Measurements from ENCODE around the gene C11orf16.

The C11orf16 gene

GRCh38 chr11:8934742-8935488 is 2.2 kb upstream of the C11orf16 start:
- H3K4me3 ChIP-seq (replicated peaks; ENCODE audit: low read depth, low read length): no peak overlapping the region
- TF ChIP-seq CTCF (IDR thresholded peaks at IDR 0.05; ENCODE audit: low read depth, low read length, missing control alignments): no peak
- no peak for DNase-seq (ENCODE audit: extremely low read depth, low read depth)

GRCh38 chr11:8933931-8934330 is 1.2 kb upstream of the C11orf16 start:
- no peak for DNase-seq (ENCODE audit: extremely low read depth, low read depth)
- no peak for TF ChIP-seq CTCF (IDR thresholded peaks at IDR 0.05; ENCODE audit: low read depth, low read length, missing control alignments)
- H3K4me3 ChIP-seq (replicated peaks; ENCODE audit: low read depth, low read length): no peak overlapping the region

- no peak overlapping the region for H3K4me3 ChIP-seq (replicated peaks; ENCODE audit: low read depth, low read length)
- DNase-seq (ENCODE audit: extremely low read depth, low read depth): no peak
- TF ChIP-seq CTCF (IDR thresholded peaks at IDR 0.05; ENCODE audit: low read depth, low read length, missing control alignments): no peak
These were observed 2.1 kb downstream of the C11orf16 start for GRCh38 chr11:8930456-8931175.

GRCh38 chr11:8928981-8929615 is 3.6 kb downstream of the C11orf16 start:
- no peak overlapping the region for H3K4me3 ChIP-seq (replicated peaks; ENCODE audit: low read depth, low read length)
- DNase-seq (ENCODE audit: extremely low read depth, low read depth): no peak
- no peak for TF ChIP-seq CTCF (IDR thresholded peaks at IDR 0.05; ENCODE audit: low read depth, low read length, missing control alignments)

- TF ChIP-seq CTCF (IDR thresholded peaks at IDR 0.05; ENCODE audit: low read depth, low read length, missing control alignments): no peak
- H3K4me3 ChIP-seq (replicated peaks; ENCODE audit: low read depth, low read length): no peak overlapping the region
- no peak for DNase-seq (ENCODE audit: extremely low read depth, low read depth)
These were observed 4.5 kb downstream of the C11orf16 start for GRCh38 chr11:8928205-8928604.

- no peak for TF ChIP-seq CTCF (IDR thresholded peaks at IDR 0.05; ENCODE audit: low read depth, low read length, missing control alignments)
- no peak overlapping the region for H3K4me3 ChIP-seq (replicated peaks; ENCODE audit: low read depth, low read length)
- no peak for DNase-seq (ENCODE audit: extremely low read depth, low read depth)
These were observed 5.5 kb downstream of the C11orf16 start for GRCh38 chr11:8927233-8927632.
